ENCODE results near the gene SYP. TPM values are rescaled to one million over a fixed set of nuclear protein-coding genes. Genes with fewer than 3 reads are reported as not detected.

The SYP gene
- not detected in 2 replicates for total RNA-seq

GRCh38 chrX:49199906-49200771 is at the start of gene SYP:
Gene SYP, minus strand, starts transcription at chrX:49200193. Its CDS starts 7 bp downstream, at chrX:49200186.

GRCh38 chrX:49233176-49233575 is 33.2 kb upstream of the SYP start, which contains the start of gene CACNA1F:
Gene CACNA1F, minus strand, starts transcription at chrX:49233340. Its CDS starts 31 bp downstream, at chrX:49233309.

DNA sequence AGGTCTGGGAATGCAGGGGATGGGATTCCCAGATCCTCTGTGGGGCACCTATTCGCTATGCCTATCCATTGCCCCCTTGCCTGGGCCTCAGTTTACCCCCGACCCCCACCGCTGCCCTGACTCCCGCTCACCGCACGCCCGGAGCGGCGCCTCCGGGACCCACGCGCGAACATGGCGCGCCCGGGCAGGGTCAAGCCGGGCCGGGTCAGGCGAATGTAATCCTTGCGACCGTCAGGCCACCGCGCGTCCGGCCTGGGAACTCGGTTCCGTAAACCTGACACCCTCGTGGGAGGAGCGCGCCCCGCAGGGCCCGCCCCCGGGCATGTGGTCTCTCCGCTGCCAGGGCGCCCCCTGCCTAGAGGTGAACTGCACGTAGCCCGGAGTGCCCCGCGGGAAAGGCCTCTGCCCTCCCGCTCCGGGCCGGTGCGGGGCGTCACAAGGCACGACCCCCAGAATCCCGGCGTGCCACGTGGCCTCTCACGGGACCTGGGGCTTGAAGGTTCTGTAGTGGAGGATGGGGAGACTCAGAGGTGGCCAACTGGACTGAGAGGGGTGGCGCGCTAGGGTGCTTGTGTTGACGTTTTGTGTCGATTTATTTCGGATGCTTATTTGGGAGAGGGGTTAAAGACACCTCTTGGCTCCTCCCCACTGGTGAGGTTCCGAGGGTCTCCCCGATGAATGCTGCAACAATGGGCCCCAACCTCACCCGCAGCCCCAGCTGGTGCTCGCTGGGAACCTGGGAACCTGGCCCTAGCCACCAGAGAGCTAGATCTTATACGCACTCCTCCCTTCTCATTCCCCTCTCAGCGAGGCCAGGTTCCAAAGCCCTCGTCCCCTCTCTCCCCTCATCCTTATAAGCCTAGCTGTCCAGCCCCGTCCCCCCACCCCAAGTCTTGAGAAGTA is 13.6 kb downstream of the SYP start, which contains the start of gene PRICKLE3:
TSS of gene PRICKLE3 (minus strand) at position 249 of the 903 bp plus-strand sequence. CDS start at position 173, 76 bp downstream.

DNA sequence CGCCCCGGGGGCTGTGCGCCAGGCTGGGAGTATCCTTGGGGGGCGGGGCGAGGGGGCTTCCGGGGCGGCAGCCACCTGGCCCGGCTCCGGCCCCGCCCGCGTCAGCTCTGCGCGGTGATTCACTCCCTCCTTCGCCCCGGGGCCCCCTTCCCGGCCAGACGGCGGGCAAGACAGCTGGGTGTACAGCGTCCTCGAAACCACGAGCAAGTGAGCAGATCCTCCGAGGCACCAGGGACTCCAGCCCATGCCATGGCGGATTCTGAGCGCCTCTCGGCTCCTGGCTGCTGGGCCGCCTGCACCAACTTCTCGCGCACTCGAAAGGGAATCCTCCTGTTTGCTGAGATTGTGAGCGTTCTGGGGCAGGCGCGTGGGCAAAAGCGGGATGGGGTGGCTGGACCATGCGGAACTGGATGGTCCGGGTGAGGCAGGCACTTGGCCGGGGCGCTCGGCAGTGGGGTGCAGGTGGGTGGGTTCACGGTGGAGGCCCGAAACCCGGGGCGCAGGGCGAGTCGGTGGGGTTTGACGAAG is 28.2 kb downstream of the SYP start, which contains the start of gene PLP2:
TSS of gene PLP2 (plus strand) at position 147 of the 528 bp plus-strand sequence. CDS start at position 250, 103 bp downstream.

DNA sequence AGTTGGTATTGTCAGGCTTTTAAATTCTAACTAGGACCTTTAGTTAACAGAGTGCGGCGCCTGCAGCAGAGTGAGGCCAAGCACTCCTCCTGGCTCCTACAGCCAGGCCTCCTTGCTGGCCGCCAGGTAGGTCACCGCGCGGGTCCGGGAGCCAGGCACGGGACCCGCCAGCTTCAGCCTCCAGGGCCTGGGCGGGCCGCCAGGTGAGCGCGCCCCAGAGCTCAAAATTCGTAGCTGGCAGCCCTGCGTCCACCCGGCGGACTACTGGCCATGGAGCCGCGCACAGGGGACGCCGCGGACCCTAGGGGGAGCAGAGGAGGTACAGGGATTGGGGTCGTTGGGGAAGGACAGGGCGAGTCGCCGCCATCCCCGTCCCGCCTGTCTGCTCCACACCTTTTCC is 37.4 kb downstream of the SYP start, which contains the start of gene MAGIX:
TSS of gene MAGIX (plus strand) at position 139 of the 400 bp plus-strand sequence. CDS start at position 271, 132 bp downstream.

Other genes starting within 250 kb of the SYP start
- 21.9 and 22.6 TPM in 2 replicates for gene OTUD5, start 242.6 kb downstream of the SYP start, total RNA-seq
- 0.43 and 0.48 TPM in 2 replicates for gene KCND1, start 228.3 kb downstream of the SYP start, total RNA-seq
- gene GRIPAP1, start 197.9 kb downstream of the SYP start, total RNA-seq: 12.4 and 23.4 TPM in 2 replicates
- gene TFE3, start 156.8 kb downstream of the SYP start, total RNA-seq: 11.1 and 28.4 TPM in 2 replicates
- gene CCDC120, start 141.2 kb downstream of the SYP start, total RNA-seq: 1.2 and 1.3 TPM in 2 replicates
- 4.6 and 4.9 TPM in 2 replicates for gene PRAF2, start 126.2 kb downstream of the SYP start, total RNA-seq
- gene WDR45, start 120.3 kb downstream of the SYP start, total RNA-seq: 33.0 and 37.4 TPM in 2 replicates
- gene GPKOW, start 76.5 kb downstream of the SYP start, total RNA-seq: 17.1 and 22.2 TPM in 2 replicates
- 3.0 and 4.1 TPM in 2 replicates for gene MAGIX, start 37.4 kb downstream of the SYP start, total RNA-seq
- gene PLP2, start 28.3 kb downstream of the SYP start, total RNA-seq: 14.7 and 24.3 TPM in 2 replicates
- gene PRICKLE3, start 13.8 kb downstream of the SYP start, total RNA-seq: 16.4 and 28.1 TPM in 2 replicates
- gene CACNA1F, start 33.1 kb upstream of the SYP start, total RNA-seq: 0.21 TPM in 1 of 2 replicates, not detected in the other
- gene CCDC22, start 35.3 kb upstream of the SYP start, total RNA-seq: 12.4 and 16.1 TPM in 2 replicates
- under 0.01 TPM in 1 of 2 replicates, not detected in the other for gene FOXP3, start 64.5 kb upstream of the SYP start, total RNA-seq
- 3.2 and 5.5 TPM in 2 replicates for gene PPP1R3F, start 69.6 kb upstream of the SYP start, total RNA-seq
- not detected in 2 replicates for gene GAGE10, start 103.5 kb upstream of the SYP start, total RNA-seq
- not detected in 2 replicates for gene GAGE12J, start 121.8 kb upstream of the SYP start, total RNA-seq
- gene GAGE13, start 131.4 kb upstream of the SYP start, total RNA-seq: not detected in 2 replicates

All from tracheal epithelial cell (primary cell).